ENCODE results near the gene JOSD1. TPM values are rescaled to one million over a fixed set of nuclear protein-coding genes. Genes with fewer than 3 reads are reported as not detected.
"Not testable (repeated sequence)": the region's sequence is repeated elsewhere in the genome, so short reads cannot be mapped to it uniquely, and the experiment has no call there.

JOSD1 gene
- total RNA-seq, 2 experiments from 2014 or later = 60.0 to 63.7 TPM

DNA sequence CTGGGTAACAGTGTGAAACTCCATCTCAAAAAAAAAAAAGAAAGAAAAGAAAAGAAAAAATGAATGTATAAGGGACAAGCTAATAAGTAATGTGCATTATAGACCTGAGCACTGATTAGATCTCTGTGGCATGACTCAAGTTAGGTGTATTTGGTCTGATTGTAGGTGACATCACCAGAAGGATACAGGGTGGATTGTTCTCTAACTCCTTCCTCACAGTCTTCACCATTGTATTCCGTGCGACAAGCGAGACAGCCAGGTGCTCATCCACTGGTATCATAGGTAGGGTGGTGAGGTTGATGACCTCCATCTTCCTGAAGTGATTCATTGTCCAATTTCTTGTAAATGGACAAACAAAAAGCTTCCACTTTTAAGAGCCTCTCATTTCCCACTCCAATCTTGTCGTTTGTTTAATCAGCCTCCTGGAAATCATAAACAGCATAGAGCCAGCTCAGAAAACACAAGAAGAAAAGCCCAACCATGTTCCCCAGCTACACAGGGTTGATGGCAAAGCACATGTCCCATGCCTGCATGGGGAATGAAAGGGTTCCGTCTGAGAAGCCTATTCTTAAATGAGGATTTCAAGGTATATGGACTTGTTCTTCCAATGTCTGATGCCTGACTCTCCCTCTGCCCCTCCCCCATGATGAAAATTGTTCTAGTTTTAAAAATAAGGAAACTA lies 50.8 kb downstream of the JOSD1 start:
- no peaks in the 10 kb centered on the region for H3K27me3 Mint-ChIP-seq (ENCODE audit: low read depth)
- no peak for DNase-seq
- POLR2A ChIA-PET = no interaction called here
- H3K4me1 Mint-ChIP-seq (ENCODE audit: low read depth) = peaks cover 3% of the 10 kb centered on the region
- no peak overlapping the region for H3K4me3 Mint-ChIP-seq
- no peaks in the 10 kb centered on the region for H3K36me3 Mint-ChIP-seq (ENCODE audit: low read depth)
- CTCF ChIA-PET = no interaction called here
- no peaks in the 10 kb centered on the region for H3K9me3 Mint-ChIP-seq (ENCODE audit: insufficient read depth)
- ATAC-seq = no peak
- no peak overlapping the region for H3K27ac Mint-ChIP-seq

DNA sequence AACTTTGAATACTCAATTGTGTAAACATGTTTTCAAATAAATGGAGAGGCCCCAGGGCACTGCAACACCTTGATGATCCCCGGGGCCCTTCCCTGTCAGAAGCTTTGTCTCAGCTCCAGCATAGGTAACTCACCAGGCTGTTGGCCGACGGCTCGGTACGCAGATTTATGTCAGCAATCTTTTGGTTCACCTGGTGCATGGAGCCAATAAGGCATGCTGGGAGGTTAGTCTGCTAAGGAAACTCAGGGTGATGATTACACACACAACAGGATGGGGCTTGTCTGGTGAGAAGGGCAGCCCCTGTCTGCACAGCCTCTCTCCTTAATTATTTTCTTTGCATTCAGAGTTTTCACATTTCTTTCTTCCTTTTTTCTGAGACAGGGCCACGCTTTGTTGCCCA lies 55.3 kb downstream of the JOSD1 start:
- ATAC-seq = no peak
- H3K27ac Mint-ChIP-seq = no peak overlapping the region
- ChIA-PET POLR2A (no interaction called here), CTCF (no interaction called here)
- no peak for DNase-seq
- no peak overlapping the region for H3K4me3 Mint-ChIP-seq
- peaks cover 2% of the 10 kb centered on the region for H3K27me3 Mint-ChIP-seq (ENCODE audit: low read depth)
- H3K4me1 Mint-ChIP-seq (ENCODE audit: low read depth) = no peaks in the 10 kb centered on the region
- no peaks in the 10 kb centered on the region for H3K9me3 Mint-ChIP-seq (ENCODE audit: insufficient read depth)
- no peaks in the 10 kb centered on the region for H3K36me3 Mint-ChIP-seq (ENCODE audit: low read depth)

DNA sequence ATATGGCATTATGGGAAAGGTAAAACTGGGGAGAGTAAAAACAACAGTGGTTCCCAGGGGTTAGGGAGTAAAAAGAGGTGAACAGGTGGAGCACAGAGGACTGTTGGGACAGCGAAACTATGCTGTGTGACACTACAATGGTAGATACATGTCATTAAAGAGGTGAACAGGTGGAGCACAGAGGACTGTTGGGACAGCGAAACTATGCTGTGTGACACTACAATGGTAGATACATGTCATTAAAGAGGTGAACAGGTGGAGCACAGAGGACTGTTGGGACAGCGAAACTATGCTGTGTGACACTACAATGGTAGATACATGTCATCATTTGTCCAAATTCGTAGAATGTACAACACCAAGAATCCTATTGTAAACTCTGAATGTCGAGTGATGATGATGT lies 56.5 kb downstream of the JOSD1 start:
- H3K4me1 Mint-ChIP-seq (ENCODE audit: low read depth); H3K36me3 Mint-ChIP-seq (ENCODE audit: low read depth); H3K9me3 Mint-ChIP-seq (ENCODE audit: insufficient read depth); H3K27me3 Mint-ChIP-seq (ENCODE audit: low read depth); DNase-seq; H3K4me3 Mint-ChIP-seq; CTCF ChIA-PET; POLR2A ChIA-PET; H3K27ac Mint-ChIP-seq: not testable (repeated sequence)
- ATAC-seq = peak; percentile 51

DNA sequence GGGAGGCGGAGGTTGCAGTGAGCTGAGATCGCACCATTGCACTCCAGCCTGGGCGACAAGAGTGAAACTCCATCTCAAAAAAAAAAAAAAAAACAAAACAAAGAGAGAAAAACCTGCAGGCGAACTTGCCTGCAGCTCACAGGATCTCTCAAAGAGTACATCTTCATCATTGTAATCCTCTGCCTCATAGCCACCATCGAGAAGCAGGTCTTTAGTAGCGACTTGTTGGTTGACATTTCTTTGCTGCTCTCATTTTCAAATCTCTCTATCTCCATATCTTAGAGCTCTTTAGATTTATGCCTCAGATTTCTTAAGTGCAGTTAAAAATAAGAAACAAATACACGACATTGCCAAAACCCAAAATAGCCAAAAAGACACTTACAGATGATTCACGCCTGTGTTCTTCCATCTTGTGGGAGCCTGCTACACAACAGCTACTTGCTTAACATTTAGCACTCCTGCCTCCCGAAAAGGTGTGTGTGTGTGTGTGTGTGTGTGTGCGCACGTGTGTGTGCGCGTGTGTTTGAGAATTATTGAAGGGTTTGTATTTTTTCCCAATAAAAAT lies 59.2 kb downstream of the JOSD1 start:
- DNase-seq (no peak), ATAC-seq (no peak)
- H3K9me3 Mint-ChIP-seq (ENCODE audit: insufficient read depth) = no peaks in the 10 kb centered on the region
- ChIA-PET POLR2A (no interaction called here), CTCF (no interaction called here)
- H3K27me3 Mint-ChIP-seq (ENCODE audit: low read depth) = peaks cover 2% of the 10 kb centered on the region
- H3K4me3 Mint-ChIP-seq = no peak overlapping the region
- no peaks in the 10 kb centered on the region for H3K36me3 Mint-ChIP-seq (ENCODE audit: low read depth)
- no peak overlapping the region for H3K27ac Mint-ChIP-seq
- H3K4me1 Mint-ChIP-seq (ENCODE audit: low read depth) = peaks cover 2% of the 10 kb centered on the region

DNA sequence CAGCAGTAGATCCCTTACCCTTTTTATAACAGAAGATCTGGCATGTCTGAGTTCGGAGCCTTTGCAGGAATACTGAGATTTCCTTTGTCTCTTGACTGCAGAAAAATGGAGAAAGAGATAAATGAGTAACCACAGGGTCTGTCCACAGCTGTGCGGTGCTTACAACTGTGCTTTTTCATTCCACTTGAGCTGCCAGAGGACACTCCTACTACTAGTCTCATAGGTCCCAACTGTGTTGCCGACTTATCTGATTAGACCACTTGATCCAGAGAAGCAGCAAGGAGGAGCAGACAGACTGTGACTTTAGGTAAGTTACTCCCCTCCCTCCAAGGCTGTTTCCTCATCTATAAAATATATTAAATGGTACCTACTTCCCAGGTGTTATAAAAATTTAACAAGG lies 62.0 kb downstream of the JOSD1 start:
- no peak overlapping the region for H3K4me3 Mint-ChIP-seq
- no peaks in the 10 kb centered on the region for H3K9me3 Mint-ChIP-seq (ENCODE audit: insufficient read depth)
- H3K4me1 Mint-ChIP-seq (ENCODE audit: low read depth) = peaks cover 2% of the 10 kb centered on the region
- H3K36me3 Mint-ChIP-seq (ENCODE audit: low read depth) = no peaks in the 10 kb centered on the region
- ATAC-seq (no peak), DNase-seq (no peak)
- CTCF ChIA-PET = interaction anchor here (0.5 kb wide), 1 partner anchor 9 kb away, joined by 3 read pairs; no protein-coding TSS in a partner anchor
- POLR2A ChIA-PET = no interaction called here
- H3K27me3 Mint-ChIP-seq (ENCODE audit: low read depth) = peaks cover 6% of the 10 kb centered on the region
- H3K27ac Mint-ChIP-seq = no peak overlapping the region

DNA sequence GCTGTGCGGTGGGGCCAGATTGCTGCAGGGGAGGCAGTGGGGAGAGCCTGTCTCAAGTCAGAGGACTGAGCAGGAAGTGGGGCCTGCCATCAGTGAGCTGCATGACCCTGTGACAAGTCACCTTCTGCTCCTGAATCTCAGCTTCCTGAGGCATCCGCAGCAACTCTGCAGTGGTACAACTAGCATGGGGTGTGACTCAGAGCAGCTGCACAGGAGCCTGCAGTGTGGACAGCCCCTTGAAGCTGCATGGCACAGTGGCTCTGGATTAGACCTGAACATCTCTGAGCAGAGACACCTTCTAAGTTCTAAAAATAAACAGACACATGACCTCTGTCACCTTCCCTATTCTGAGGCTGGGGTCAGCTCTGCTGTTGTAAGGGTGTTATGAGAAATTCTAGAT lies 62.5 kb downstream of the JOSD1 start:
- Mint-ChIP-seq H3K4me3 (no peak overlapping the region), H3K27ac (no peak overlapping the region), H3K9me3 (ENCODE audit: insufficient read depth) (no peaks in the 10 kb centered on the region), H3K27me3 (ENCODE audit: low read depth) (peaks cover 5% of the 10 kb centered on the region), H3K4me1 (ENCODE audit: low read depth) (peaks cover 2% of the 10 kb centered on the region), H3K36me3 (ENCODE audit: low read depth) (no peaks in the 10 kb centered on the region)
- no peak for ATAC-seq
- ChIA-PET POLR2A (no interaction called here), CTCF (no interaction called here)
- DNase-seq = no peak

Other genes with a start within 250 kb of the JOSD1 start
- gene KCNJ4, start 245.7 kb downstream of the JOSD1 start, total RNA-seq = not detected
- gene KDELR3, start 232.8 kb downstream of the JOSD1 start, total RNA-seq = 1 to 10 TPM in 1 of 2 experiments, under 1 TPM in 1; 0.99 to 1.0 TPM
- 100 to 1,000 TPM; 443 to 445 TPM for gene DDX17, start 194.6 kb downstream of the JOSD1 start, total RNA-seq
- 10 to 100 TPM; 10.1 to 12.1 TPM for gene DMC1, start 130.8 kb downstream of the JOSD1 start, total RNA-seq
- under 1 TPM; 0.87 to 0.89 TPM for gene FAM227A, start 44.6 kb downstream of the JOSD1 start, total RNA-seq
- 10 to 100 TPM; 11.6 to 13.6 TPM for gene CBY1, start 44.3 kb downstream of the JOSD1 start, total RNA-seq
- 10 to 100 TPM; 91.3 to 98.7 TPM for gene TOMM22, start 19.0 kb downstream of the JOSD1 start, total RNA-seq
- 10 to 100 TPM; 71.8 to 73.9 TPM for gene GTPBP1, start 5.0 kb upstream of the JOSD1 start, total RNA-seq
- 100 to 1,000 TPM; 481 to 482 TPM for gene SUN2, start 55.1 kb upstream of the JOSD1 start, total RNA-seq
- gene DNAL4, start 93.2 kb upstream of the JOSD1 start, total RNA-seq = 1 to 10 TPM; 8.0 to 8.6 TPM
- gene NPTXR, start 143.1 kb upstream of the JOSD1 start, total RNA-seq = under 1 TPM; 0.68 to 0.76 TPM
- gene CBX6, start 171.3 kb upstream of the JOSD1 start, total RNA-seq = 10 to 100 TPM; 61.4 to 61.8 TPM

All from activated CD8-positive, alpha-beta T cell treated with anti-CD3 and anti-CD28 coated beads, Interleukin-2, amount 10 ng/mL, durations not matched to agents 7 days and 5 days (primary cell).